ENCODE results near the gene BTD.

The BTD gene

GRCh38 chr3:15610082-15610759, 8.7 kb downstream of the BTD start:
- TF ChIP-seq, protein P1, sequence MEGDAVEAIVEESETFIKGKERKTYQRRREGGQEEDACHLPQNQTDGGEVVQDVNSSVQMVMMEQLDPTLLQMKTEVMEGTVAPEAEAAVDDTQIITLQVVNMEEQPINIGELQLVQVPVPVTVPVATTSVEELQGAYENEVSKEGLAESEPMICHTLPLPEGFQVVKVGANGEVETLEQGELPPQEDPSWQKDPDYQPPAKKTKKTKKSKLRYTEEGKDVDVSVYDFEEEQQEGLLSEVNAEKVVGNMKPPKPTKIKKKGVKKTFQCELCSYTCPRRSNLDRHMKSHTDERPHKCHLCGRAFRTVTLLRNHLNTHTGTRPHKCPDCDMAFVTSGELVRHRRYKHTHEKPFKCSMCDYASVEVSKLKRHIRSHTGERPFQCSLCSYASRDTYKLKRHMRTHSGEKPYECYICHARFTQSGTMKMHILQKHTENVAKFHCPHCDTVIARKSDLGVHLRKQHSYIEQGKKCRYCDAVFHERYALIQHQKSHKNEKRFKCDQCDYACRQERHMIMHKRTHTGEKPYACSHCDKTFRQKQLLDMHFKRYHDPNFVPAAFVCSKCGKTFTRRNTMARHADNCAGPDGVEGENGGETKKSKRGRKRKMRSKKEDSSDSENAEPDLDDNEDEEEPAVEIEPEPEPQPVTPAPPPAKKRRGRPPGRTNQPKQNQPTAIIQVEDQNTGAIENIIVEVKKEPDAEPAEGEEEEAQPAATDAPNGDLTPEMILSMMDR (IDR thresholded peaks at IDR 0.05): no peak

DNA sequence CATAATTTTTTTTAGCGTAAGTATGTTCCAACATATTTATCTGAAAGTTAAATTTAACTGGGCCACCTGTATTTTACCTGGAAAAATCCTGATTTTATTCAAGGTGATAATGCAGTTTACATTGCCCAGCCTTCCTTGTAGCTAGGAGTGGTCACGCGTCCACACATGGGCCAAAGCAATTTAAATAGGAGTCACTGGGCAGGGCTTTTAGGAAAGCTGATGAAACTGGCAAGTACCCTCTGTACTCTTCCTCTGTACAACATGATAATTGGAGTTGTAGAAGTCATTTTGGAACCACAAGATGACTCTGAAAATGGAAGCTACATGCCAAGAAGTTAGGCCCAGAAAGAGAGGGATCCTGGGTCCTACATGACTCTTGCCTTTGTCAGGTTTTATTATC, 9.5 kb downstream of the BTD start:
- TF ChIP-seq, protein P1 (IDR thresholded peaks at IDR 0.05): no peak

DNA sequence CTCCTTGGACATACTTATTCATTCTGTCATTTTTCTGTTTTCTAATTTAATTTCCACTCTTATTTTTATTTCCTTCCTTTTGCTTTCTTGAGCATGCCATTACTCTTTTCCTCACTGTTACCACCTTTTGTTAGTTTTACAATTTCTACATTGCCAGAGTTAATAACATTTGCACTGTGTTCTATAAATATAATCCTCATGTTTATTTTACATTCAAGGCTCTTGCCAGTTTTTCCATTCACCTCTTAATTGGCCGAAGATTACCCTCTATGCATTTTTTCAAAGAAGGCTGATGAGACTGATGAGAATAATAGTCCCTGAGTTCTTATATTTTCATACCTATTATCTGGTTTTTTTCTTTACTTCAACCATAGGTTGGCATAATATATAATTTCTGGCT, 10.5 kb downstream of the BTD start:
- TF ChIP-seq, protein P1 (IDR thresholded peaks at IDR 0.05): no peak

GRCh38 chr3:15614958-15615357, 13.4 kb downstream of the BTD start:
- TF ChIP-seq, protein P1 (IDR thresholded peaks at IDR 0.05): no peak

GRCh38 chr3:15616053-15616452, 14.5 kb downstream of the BTD start:
- TF ChIP-seq, protein P1 (IDR thresholded peaks at IDR 0.05): no peak

- TF ChIP-seq, protein P1 (IDR thresholded peaks at IDR 0.05): no peak
Observed at GRCh38 chr3:15623535-15624440, 22.2 kb downstream of the BTD start.

GRCh38 chr3:15628967-15629366, 27.4 kb downstream of the BTD start:
- TF ChIP-seq, protein P1 (IDR thresholded peaks at IDR 0.05): no peak

Measured in LNCAP (cell line).